ENCODE measurements around the gene NAPG. TPM values are rescaled to one million over a fixed set of nuclear protein-coding genes. Genes with fewer than 3 reads are reported as not detected.
"Not testable (repeated sequence)": the region's sequence is repeated elsewhere in the genome, so short reads cannot be mapped to it uniquely, and the experiment has no call there.

Gene NAPG
- total RNA-seq, 1 experiment from 2014 or later, result 28.0 TPM

GRCh38 chr18:10591896-10592295, 66.1 kb downstream of the NAPG start:
- TF ChIP-seq RAD21 (IDR thresholded peaks at IDR 0.05; ENCODE audit: low read depth) (no peak), SP1 (IDR thresholded peaks at IDR 0.05; ENCODE audit: low read depth) (no peak), TCF7L2 (IDR thresholded peaks at IDR 0.05; ENCODE audit: borderline replicate concordance, extremely low read depth, insufficient read depth, insufficient read length) (no peak), FOSL1 (IDR thresholded peaks at IDR 0.05; ENCODE audit: low read depth) (no peak), REST (IDR thresholded peaks at IDR 0.05; ENCODE audit: low read depth) (no peak)
- Histone ChIP-seq H3K79me2 (ENCODE audit: insufficient read depth, low read length) (no peaks in the 10 kb centered on the region), H3K4me3 (replicated peaks in 1 of 2; ENCODE audit: low read depth in 1 of 2, low read length in 2 of 2) (no peak overlapping the region), H4K20me1 (ENCODE audit: insufficient read depth) (no peaks in the 10 kb centered on the region), H3K27me3 (ENCODE audit: insufficient read depth, low read length) (no peaks in the 10 kb centered on the region), H3K4me2 (ENCODE audit: low read length) (no peak overlapping the region), H3K27ac (ENCODE audit: low read depth, low read length) (no peak overlapping the region), H3K9ac (ENCODE audit: low read length) (no peak overlapping the region), H3K4me1 (ENCODE audit: control insufficient read depth in 1 of 2, insufficient read depth in 2 of 2, low read length in 2 of 2) (peaks cover 0 to 7% of the 10 kb centered on the region in 2 experiments; a peak in 3 of 4 replicates), H3K9me3 (ENCODE audit: control insufficient read depth in 1 of 2, insufficient read depth in 1 of 2, low read depth in 1 of 2, low read length in 2 of 2) (no peaks in the 10 kb centered on the region), H2AFZ (ENCODE audit: low read depth, low read length, poor library complexity, severe bottlenecking) (no peak overlapping the region), H3K9me2 (ENCODE audit: insufficient read depth) (no peaks in the 10 kb centered on the region), H3K36me3 (ENCODE audit: control insufficient read depth in 1 of 2, insufficient read depth in 2 of 2, low read length in 2 of 2) (no peaks in the 10 kb centered on the region)
- ChIA-PET CTCF (no interaction called here), RAD21 (ENCODE audit: low non-redundant PET in 1 of 2, low total read pairs in 2 of 2, uncharacterized antibody in 2 of 2, unreplicated experiment in 2 of 2) (no interaction called here), POLR2A (no interaction called here)
- intact Hi-C loops (cut with micrococcal nuclease), result no loop called here
- no TSS peak for BruUV-seq (replicated peaks)
- DNase-seq (ENCODE audit: low read depth, low spot score), result no peak
- ATAC-seq, result no peak

- BruUV-seq (replicated peaks); intact Hi-C loops (cut with micrococcal nuclease): not testable (repeated sequence)
These were observed 67.7 kb downstream of the NAPG start for GRCh38 chr18:10593366-10594022.

GRCh38 chr18:10595917-10596316, 70.1 kb downstream of the NAPG start:
- ATAC-seq; H3K4me2 ChIP-seq (ENCODE audit: low read length); H3K4me1 ChIP-seq (ENCODE audit: control insufficient read depth in 1 of 2, insufficient read depth in 2 of 2, low read length in 2 of 2); RAD21 ChIA-PET (ENCODE audit: low non-redundant PET in 1 of 2, low total read pairs in 2 of 2, uncharacterized antibody in 2 of 2, unreplicated experiment in 2 of 2); H3K36me3 ChIP-seq (ENCODE audit: control insufficient read depth in 1 of 2, insufficient read depth in 2 of 2, low read length in 2 of 2); H3K4me3 ChIP-seq (replicated peaks in 1 of 2; ENCODE audit: low read depth in 1 of 2, low read length in 2 of 2); H3K9ac ChIP-seq (ENCODE audit: low read length); intact Hi-C loops (cut with micrococcal nuclease); H3K27me3 ChIP-seq (ENCODE audit: insufficient read depth, low read length); H2AFZ ChIP-seq (ENCODE audit: low read depth, low read length, poor library complexity, severe bottlenecking); H3K9me2 ChIP-seq (ENCODE audit: insufficient read depth); DNase-seq (ENCODE audit: low read depth, low spot score); H4K20me1 ChIP-seq (ENCODE audit: insufficient read depth); BruUV-seq (replicated peaks); H3K79me2 ChIP-seq (ENCODE audit: insufficient read depth, low read length); H3K27ac ChIP-seq (ENCODE audit: low read depth, low read length); CTCF ChIA-PET; H3K9me3 ChIP-seq (ENCODE audit: control insufficient read depth in 1 of 2, insufficient read depth in 1 of 2, low read depth in 1 of 2, low read length in 2 of 2); POLR2A ChIA-PET: not testable (repeated sequence)

More at GRCh38 chr18:10593366-10594022, 67.7 kb downstream of the NAPG start:
- POLR2A ChIA-PET; H3K4me2 ChIP-seq (ENCODE audit: low read length); H2AFZ ChIP-seq (ENCODE audit: low read depth, low read length, poor library complexity, severe bottlenecking); DNase-seq (ENCODE audit: low read depth, low spot score); H3K4me1 ChIP-seq (ENCODE audit: control insufficient read depth in 1 of 2, insufficient read depth in 2 of 2, low read length in 2 of 2); H4K20me1 ChIP-seq (ENCODE audit: insufficient read depth); CTCF ChIA-PET; H3K27me3 ChIP-seq (ENCODE audit: insufficient read depth, low read length); H3K79me2 ChIP-seq (ENCODE audit: insufficient read depth, low read length); H3K9ac ChIP-seq (ENCODE audit: low read length); ATAC-seq; H3K9me2 ChIP-seq (ENCODE audit: insufficient read depth); RAD21 ChIA-PET (ENCODE audit: low non-redundant PET in 1 of 2, low total read pairs in 2 of 2, uncharacterized antibody in 2 of 2, unreplicated experiment in 2 of 2); H3K9me3 ChIP-seq (ENCODE audit: control insufficient read depth in 1 of 2, insufficient read depth in 1 of 2, low read depth in 1 of 2, low read length in 2 of 2); H3K27ac ChIP-seq (ENCODE audit: low read depth, low read length); H3K4me3 ChIP-seq (replicated peaks in 1 of 2; ENCODE audit: low read depth in 1 of 2, low read length in 2 of 2); H3K36me3 ChIP-seq (ENCODE audit: control insufficient read depth in 1 of 2, insufficient read depth in 2 of 2, low read length in 2 of 2): not testable (repeated sequence)

All from HCT116 (cell line).